ENCODE data around the gene CBFB. TPM values are rescaled to one million over a fixed set of nuclear protein-coding genes. Genes with fewer than 3 reads are reported as not detected.

CBFB gene
- total RNA-seq, 1 experiment from 2014 or later: 76.3 TPM

DNA sequence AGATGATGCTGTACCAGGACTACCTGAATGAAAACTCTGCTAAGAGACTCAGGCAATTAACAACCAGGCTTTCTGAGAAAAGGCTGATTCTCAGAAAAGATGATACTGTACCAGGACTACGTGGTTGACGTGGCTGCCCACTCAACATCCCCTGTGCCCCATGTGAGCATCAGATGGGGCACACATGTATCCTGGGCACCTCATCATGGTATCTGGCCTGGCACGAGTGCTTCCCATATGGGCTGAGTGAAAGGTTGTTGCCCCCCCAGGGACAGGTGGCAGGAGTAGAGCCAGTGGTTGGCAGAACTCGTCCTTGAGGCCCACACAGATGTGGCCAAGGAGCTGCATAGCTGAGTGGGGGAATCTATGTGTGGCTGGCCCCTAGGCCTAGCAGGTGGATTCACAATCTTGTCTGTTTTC lies 44.0 kb upstream of the CBFB start:
- Histone ChIP-seq H3K79me2 (ENCODE audit: insufficient read depth, low read length) (no peaks in the 10 kb centered on the region), H3K9me3 (ENCODE audit: control insufficient read depth, low read depth, low read length) (no peaks in the 10 kb centered on the region), H3K18ac (ENCODE audit: insufficient read length, low read depth, low read length) (no peak overlapping the region), H2BK15ac (ENCODE audit: low read depth, low read length) (no peak overlapping the region), H3K4ac (ENCODE audit: low read depth, low read length) (no peak overlapping the region), H2BK5ac (ENCODE audit: insufficient read length, low read length) (no peak overlapping the region), H3K27ac (ENCODE audit: insufficient read length, low read depth, low read length) (no peak overlapping the region), H3K4me1 (ENCODE audit: insufficient read depth, low read length) (no peaks in the 10 kb centered on the region), H2BK20ac (ENCODE audit: low read depth, low read length, poor library complexity, severe bottlenecking) (no peak overlapping the region), H2AK5ac (ENCODE audit: insufficient read length, low read length) (no peak overlapping the region), H2BK120ac (ENCODE audit: low read depth, low read length, poor library complexity, severe bottlenecking) (no peak overlapping the region), H3K4me2 (ENCODE audit: insufficient read depth, insufficient read length, low read length) (no peak overlapping the region), H4K8ac (replicated peaks; ENCODE audit: insufficient read length, low read depth, low read length) (no peak overlapping the region), H2AFZ (ENCODE audit: low read length) (no peak overlapping the region), H4K5ac (ENCODE audit: insufficient read length, low read depth, low read length) (no peak overlapping the region), H3K14ac (ENCODE audit: insufficient read depth, low read length) (no peak overlapping the region), H3K9ac (ENCODE audit: extremely low read depth, insufficient read length, low read length) (no peak overlapping the region), H3K27me3 (ENCODE audit: insufficient read depth, low read length) (no peaks in the 10 kb centered on the region), H4K91ac (ENCODE audit: insufficient read length, low read depth, low read length) (no peak overlapping the region), H3K23ac (ENCODE audit: insufficient read length, low read depth, low read length) (no peak overlapping the region), H3K23me2 (ENCODE audit: insufficient read length, low read depth, low read length, poor library complexity, severe bottlenecking) (no peaks in the 10 kb centered on the region), H4K20me1 (ENCODE audit: control insufficient read depth, insufficient read depth, insufficient read length) (no peaks in the 10 kb centered on the region), H3K56ac (ENCODE audit: insufficient read length, low read depth, low read length) (no peak overlapping the region), H3K79me1 (ENCODE audit: insufficient read depth, low read depth, low read length, poor library complexity, severe bottlenecking) (no peaks in the 10 kb centered on the region), H3T11ph (ENCODE audit: low read length) (no peak overlapping the region), H2BK12ac (ENCODE audit: insufficient read length, low read depth, low read length) (no peak overlapping the region)
- no CpG with 5 or more reads among the region's 4 CpGs for WGBS (ENCODE audit: extremely low coverage, insufficient read length, low lambda C conversion rate)
- H3K27ac Mint-ChIP-seq: no peak overlapping the region
- peaks cover 15% of the 10 kb centered on the region for H3K27me3 Mint-ChIP-seq (ENCODE audit: low read depth)
- no peaks in the 10 kb centered on the region for H3K36me3 Mint-ChIP-seq (ENCODE audit: insufficient read depth in 1 of 3, low read depth in 3 of 3)
- H3K9me3 Mint-ChIP-seq: no peaks in the 10 kb centered on the region
- H3K4me3 Mint-ChIP-seq: no peak overlapping the region
- no peak for TF ChIP-seq CTCF (conservative IDR thresholded peaks at IDR 0.05)
- no peak for DNase-seq
- no peaks in the 10 kb centered on the region for H3K4me1 Mint-ChIP-seq
